SK-N-SH (cell line): Measurements from ENCODE around the gene ADD3. TPM values are rescaled to one million over a fixed set of nuclear protein-coding genes. Genes with fewer than 3 reads are reported as not detected.
A peak's percentile ranks its signal among the peaks of the same experiment; 100 is the strongest.

ENCODE experiments used
- CTCF ChIA-PET: fragments of 300-600, 350-600 bp; formaldehyde crosslinking; extraction: SDS; loops from one replicate; lab custom pipeline; 2021; lab: Yijun Ruan, JAX
- POLR2A ChIA-PET: fragments of 350-600 bp; sonication (Branson Sonifier 250); formaldehyde crosslinking; extraction: SDS; loops from one replicate; lab custom pipeline; 2020; ENCODE audit warnings: antibody characterized with exemption, inconsistent platforms; lab: Yijun Ruan, JAX
- DNase-seq: peaks from one replicate; pipeline ENCODE4 v3.0.0; 2012
- H2AFZ ChIP-seq: fragments of 200-600 bp; sonication (generic); 2 replicates; pipeline ENCODE4 v1.8.1; 2016; ENCODE audit warnings: antibody characterized with exemption, mild to moderate bottlenecking, low read depth
- H3F3A ChIP-seq: fragments of 200-600 bp; sonication (generic); replicated peaks from 2 replicates; pipeline ENCODE3; 2016; ENCODE audit warnings: antibody characterized with exemption, mild to moderate bottlenecking; ENCODE audit not compliant: insufficient read depth
- H3K27ac ChIP-seq, 2 experiments: fragments of 200-500 bp in 1 of 2; fragments of 200-600 bp in 1 of 2; sonication (Bioruptor generic) in 1 of 2; sonication (generic), shearing (Covaris generic) in 1 of 2; 2 replicates each; pipeline versions ENCODE4 v1.5.1 to v1.6.1; 2014 to 2016; ENCODE audit warnings: low read depth in 2 of 2, inconsistent platforms in 1 of 2, low read length in 1 of 2, mild to moderate bottlenecking in 1 of 2, mixed read lengths in 1 of 2
- H3K27me3 ChIP-seq: fragments of 200-600 bp; sonication (generic), shearing (Covaris generic); 2 replicates; pipeline ENCODE4 v1.6.1; 2016; ENCODE audit warnings: mixed run types; ENCODE audit not compliant: insufficient read depth
- H3K36me3 ChIP-seq, 2 experiments: fragments of 200-500 bp in 1 of 2; fragments of 200-600 bp in 1 of 2; sonication (Bioruptor generic) in 1 of 2; sonication (generic) in 1 of 2; replicated peaks in 1 of 2; 2 replicates each; pipeline versions ENCODE3 to v1.5.1; 2014 to 2016; ENCODE audit warnings: low read length in 1 of 2, mild to moderate bottlenecking in 1 of 2; ENCODE audit not compliant: insufficient read depth in 2 of 2, control insufficient read depth in 1 of 2
- H3K4me1 ChIP-seq, 2 experiments: fragments of 200-500 bp in 1 of 2; fragments of 200-600 bp in 1 of 2; sonication (Bioruptor generic) in 1 of 2; sonication (generic), shearing (Covaris generic) in 1 of 2; 2 replicates each; pipeline versions ENCODE4 v1.5.1 to v1.6.1; 2014 to 2016; ENCODE audit warnings: low read depth in 1 of 2, low read length in 1 of 2, mixed run types in 1 of 2; ENCODE audit not compliant: insufficient read depth in 2 of 2, control insufficient read depth in 1 of 2
- H3K4me2 ChIP-seq: fragments of 200-600 bp; sonication (generic), shearing (Covaris generic); 2 replicates; pipeline ENCODE4 v1.6.1; 2017; ENCODE audit warnings: mixed run types
- H3K4me3 ChIP-seq, 2 experiments: fragments of 200-500 bp in 1 of 2; fragments of 200-600 bp in 1 of 2; sonication (Bioruptor generic) in 1 of 2; sonication (generic), shearing (Covaris generic) in 1 of 2; 2 replicates each; pipeline versions ENCODE4 v1.5.1 to v1.8.1; 2014 to 2016; ENCODE audit warnings: low read depth in 2 of 2, inconsistent platforms in 1 of 2, low read length in 1 of 2, mild to moderate bottlenecking in 1 of 2, mixed read lengths in 1 of 2, moderate library complexity in 1 of 2
- H3K79me2 ChIP-seq: fragments of 200-600 bp; sonication (generic); 2 replicates; pipeline ENCODE4 v1.8.1; 2017; ENCODE audit warnings: mild to moderate bottlenecking; ENCODE audit not compliant: insufficient read depth
- H3K9ac ChIP-seq: fragments of 200-600 bp; sonication (generic); 2 replicates; pipeline ENCODE4 v1.6.1; 2017; ENCODE audit warnings: mixed run types
- H3K9me2 ChIP-seq: fragments of 200-600 bp; sonication (generic); 2 replicates; pipeline ENCODE4 v1.6.1; 2017; ENCODE audit warnings: mixed run types
- H3K9me3 ChIP-seq: fragments of 200-600 bp; sonication (generic); 2 replicates; pipeline ENCODE4 v1.6.1; 2017; ENCODE audit warnings: mixed run types, mild to moderate bottlenecking, moderate library complexity
- H4K20me1 ChIP-seq: fragments of 200-600 bp; sonication (generic); 2 replicates; pipeline ENCODE4 v1.6.1; 2017; ENCODE audit warnings: mild to moderate bottlenecking, mixed run types; ENCODE audit not compliant: insufficient read depth
- ELF1 ChIP-seq: IDR thresholded peaks from 2 replicates; pipeline ENCODE4 v1.4.0; 2012
- EP300 ChIP-seq, 2 experiments: IDR thresholded peaks; 2 replicates each; pipeline versions ENCODE4 v1.4.0 to v1.6.1; 2012; ENCODE audit warnings: borderline replicate concordance in 1 of 2, low read depth in 1 of 2, low read length in 1 of 2
- EZH2phosphoT487 ChIP-seq: fragments of 200-600 bp; sonication (generic); IDR thresholded peaks from 2 replicates; pipeline ENCODE4 v1.6.1; 2017; ENCODE audit warnings: low read depth, mixed run types, mild to moderate bottlenecking, antibody characterized with exemption, moderate library complexity, borderline replicate concordance
- FOSL2 ChIP-seq: IDR thresholded peaks from 2 replicates; pipeline ENCODE4 v1.4.0; 2012; ENCODE audit warnings: low read depth, mild to moderate bottlenecking, moderate library complexity, borderline replicate concordance
- FOXM1 ChIP-seq: IDR thresholded peaks from 2 replicates; pipeline ENCODE4 v1.4.0; 2012; ENCODE audit warnings: low read depth, mild to moderate bottlenecking
- GABPA ChIP-seq: IDR thresholded peaks from 2 replicates; pipeline ENCODE4 v1.4.0; 2012; ENCODE audit warnings: low read depth, mild to moderate bottlenecking
- GATA2 ChIP-seq: sonication (generic); formaldehyde crosslinking; IDR thresholded peaks from 2 replicates; pipeline ENCODE4 v1.5.0; 2020; ENCODE audit warnings: mild to moderate bottlenecking, missing genetic modification reagents
- JUND ChIP-seq: IDR thresholded peaks from 2 replicates; pipeline ENCODE4 v1.4.0; 2012
- MEF2A ChIP-seq: IDR thresholded peaks from 2 replicates; pipeline ENCODE4 v1.4.0; 2012; ENCODE audit warnings: low read depth, borderline replicate concordance
- MXI1 ChIP-seq: IDR thresholded peaks from 2 replicates; pipeline ENCODE4 v1.6.1; 2012; ENCODE audit warnings: mild to moderate bottlenecking, low read depth, low read length, improper control_type of control experiment
- POLR2AphosphoS5 ChIP-seq: IDR thresholded peaks from 2 replicates; pipeline ENCODE4 v1.6.1; 2012; ENCODE audit warnings: low read depth, low read length
- RAD21 ChIP-seq: IDR thresholded peaks from 2 replicates; pipeline ENCODE4 v1.6.1; 2012; ENCODE audit warnings: mild to moderate bottlenecking, low read length
- REST ChIP-seq: IDR thresholded peaks from 2 replicates; pipeline ENCODE4 v1.6.1; 2012; ENCODE audit warnings: mild to moderate bottlenecking, low read depth, low read length, moderate library complexity
- RFX5 ChIP-seq: IDR thresholded peaks from 2 replicates; pipeline ENCODE4 v1.6.1; 2012; ENCODE audit warnings: mild to moderate bottlenecking, improper control_type of control experiment, low read length
- SIN3A ChIP-seq: IDR thresholded peaks from 2 replicates; pipeline ENCODE4 v1.6.1; 2012; ENCODE audit warnings: low read depth, mild to moderate bottlenecking, low read length, moderate library complexity, borderline replicate concordance
- TAF1 ChIP-seq: IDR thresholded peaks from 2 replicates; pipeline ENCODE4 v1.6.1; 2012; ENCODE audit warnings: low read depth, mild to moderate bottlenecking, low read length, moderate library complexity, borderline replicate concordance
- TCF12 ChIP-seq: IDR thresholded peaks from 2 replicates; pipeline ENCODE4 v1.4.0; 2012
- YY1 ChIP-seq: IDR thresholded peaks from 2 replicates; pipeline ENCODE4 v1.4.0; 2012; ENCODE audit warnings: low read depth, mild to moderate bottlenecking
- WGBS: methylation state at CpG from one replicate; pipeline ENCODE4 v1.1.6; 2017; ENCODE audit warnings: low lambda C conversion rate; 5-methylcytosine and 5-hydroxymethylcytosine counted together
- polyA plus RNA-seq, 3 experiments: library from polyadenylated mRNA; depleted of rRNA; stranded (reverse); fragments of >200 nt; gene quantifications; 2 replicates each; pipeline ENCODE4 v1.2.3, GENCODE V29; 2012

The ADD3 gene
- polyA plus RNA-seq, 1 of the 3 experiments (the other 2 are of a cell fraction): 27.6 TPM

- TF ChIP-seq TAF1: no peak
Observed at GRCh38 chr10:110160522-110160921, 152.7 kb downstream of the ADD3 start (continued).

GRCh38 chr10:110162741-110163145, 155.0 kb downstream of the ADD3 start:
- Histone ChIP-seq H3K9ac (no peak overlapping the region), H3K9me3 (no peaks in the 10 kb centered on the region), H4K20me1 (no peaks in the 10 kb centered on the region), H3K79me2 (no peaks in the 10 kb centered on the region), H3K4me1 (no peaks in the 10 kb centered on the region), H3K4me3 (no peak overlapping the region), H3K4me2 (no peak overlapping the region), H3K9me2 (no peaks in the 10 kb centered on the region), H3K27me3 (peaks cover 5% of the 10 kb centered on the region; the same call in 1 of the 2 replicates), H3F3A (no peaks in the 10 kb centered on the region), H2AFZ (no peak overlapping the region), H3K27ac (no peak overlapping the region), H3K36me3 (no peaks in the 10 kb centered on the region)
- CTCF ChIA-PET: interaction anchor here (0.6 to 1.5 kb wide), 4 partner anchors 10 to 120 kb away, joined by 3 read pairs; no protein-coding TSS in a partner anchor
- 54% methylated on average over 5 of the region's 6 CpGs for WGBS
- no peak for DNase-seq
- TF ChIP-seq RFX5: no peak
- TF ChIP-seq RAD21: 0 out of 2 replicates have a peak, but pooled peaks have one; percentile 13
- POLR2A ChIA-PET: no interaction called here

GRCh38 chr10:110163192-110163773, 155.5 kb downstream of the ADD3 start:
- ChIA-PET POLR2A (no interaction called here), CTCF (interaction anchor here (1.3 to 1.5 kb wide), 3 partner anchors 10 to 42 kb away, joined by 3 read pairs; no protein-coding TSS in a partner anchor)
- 82% methylated on average over 5 of the region's 5 CpGs for WGBS
- no peaks in the 10 kb centered on the region for H3K9me2 ChIP-seq
- no peak overlapping the region for H3K27ac ChIP-seq
- no peaks in the 10 kb centered on the region for H4K20me1 ChIP-seq
- no peaks in the 10 kb centered on the region for H3K36me3 ChIP-seq
- H3K4me2 ChIP-seq: no peak overlapping the region
- no peaks in the 10 kb centered on the region for H3K9me3 ChIP-seq
- DNase-seq: no peak
- H3K4me3 ChIP-seq: no peak overlapping the region
- no peaks in the 10 kb centered on the region for H3K4me1 ChIP-seq
- H3K9ac ChIP-seq: no peak overlapping the region
- H3K27me3 ChIP-seq: peaks cover 10% of the 10 kb centered on the region; the same call in 1 of the 2 replicates
- no peaks in the 10 kb centered on the region for H3K79me2 ChIP-seq
- H3F3A ChIP-seq: no peaks in the 10 kb centered on the region
- no peak overlapping the region for H2AFZ ChIP-seq
- TF ChIP-seq SIN3A (no peak), TCF12 (no peak), GABPA (no peak), MEF2A (no peak), JUND (no peak), MXI1 (no peak), EP300 (IDR thresholded peaks at IDR 0.05; ENCODE audit: borderline replicate concordance in 1 of 2, low read depth in 1 of 2, low read length in 1 of 2) (no peak)

- Histone ChIP-seq H3K9me3 (no peaks in the 10 kb centered on the region), H3K4me2 (no peak overlapping the region), H3K9ac (no peak overlapping the region), H3K9me2 (no peaks in the 10 kb centered on the region), H3K36me3 (no peaks in the 10 kb centered on the region), H3K4me1 (no peaks in the 10 kb centered on the region), H3K27me3 (peaks cover 16% of the 10 kb centered on the region; the same call in 1 of the 2 replicates), H3K4me3 (no peak overlapping the region), H3F3A (no peaks in the 10 kb centered on the region), H3K27ac (no peak overlapping the region), H4K20me1 (no peaks in the 10 kb centered on the region), H3K79me2 (no peaks in the 10 kb centered on the region), H2AFZ (no peak overlapping the region)
- POLR2A ChIA-PET: no interaction called here
- CTCF ChIA-PET: interaction anchor here (0.6 to 1.5 kb wide), 4 partner anchors 10 to 46 kb away, joined by 3 read pairs; no protein-coding TSS in a partner anchor
- no peak for DNase-seq
- WGBS: 20% methylated on average over 4 of the region's 4 CpGs
- TF ChIP-seq POLR2AphosphoS5 (no peak), YY1 (no peak), RFX5 (no peak), SIN3A (no peak), REST (no peak), EZH2phosphoT487 (no peak), FOXM1 (no peak), GABPA (no peak), FOSL2 (no peak), ELF1 (no peak), GATA2 (CRISPR knock-in tag) (no peak)
Observed at GRCh38 chr10:110163841-110164240, 156.1 kb downstream of the ADD3 start.
